WTC11 (cell line): Measurements from ENCODE around the gene SLC26A8. TPM values are rescaled to one million over a fixed set of nuclear protein-coding genes. Genes with fewer than 3 reads are reported as not detected.
"Not testable (repeated sequence)": the region's sequence is repeated elsewhere in the genome, so short reads cannot be mapped to it uniquely, and the experiment has no call there.

Source experiments
- ATAC-seq: fragments of 200-7000 bp; cut with Tn5 transposase; 2 replicates; pipeline ENCODE4 v1.10.0; 2021; ENCODE audit warnings: mild to moderate bottlenecking, moderate library complexity
- CTCF ChIA-PET: fragments of 300-600 bp; sonication (Branson Sonifier 250); formaldehyde crosslinking; loops from one replicate; lab custom pipeline; 2021; ENCODE audit warnings: antibody characterized with exemption; lab: Charles Lee
- POLR2A ChIA-PET: fragments of 350-600 bp; sonication (Branson Sonifier 250); formaldehyde crosslinking; loops from one replicate; lab custom pipeline; 2021; ENCODE audit warnings: antibody characterized with exemption; lab: Charles Lee
- DNase-seq: peaks from one replicate; pipeline ENCODE4 v3.0.0; 2021; ENCODE audit warnings: low spot score
- H3K27ac Mint-ChIP-seq: 2 replicates; pipeline ENCODE4 v1.8.0; 2021; ENCODE audit warnings: mixed read lengths
- H3K27me3 Mint-ChIP-seq: 2 replicates; pipeline ENCODE4 v1.8.0; 2021; ENCODE audit warnings: low read depth, mild to moderate bottlenecking, moderate library complexity, mixed read lengths
- H3K36me3 Mint-ChIP-seq: 2 replicates; pipeline ENCODE4 v1.8.0; 2021; ENCODE audit warnings: mixed read lengths
- H3K4me1 Mint-ChIP-seq: 2 replicates; pipeline ENCODE4 v1.8.0; 2022; ENCODE audit warnings: mixed read lengths
- H3K4me3 Mint-ChIP-seq: 2 replicates; pipeline ENCODE4 v1.8.0; 2021; ENCODE audit warnings: mild to moderate bottlenecking, moderate library complexity, mixed read lengths
- H3K9me3 Mint-ChIP-seq: 2 replicates; pipeline ENCODE4 v1.8.0; 2021; ENCODE audit warnings: mixed read lengths
- CREB1 ChIP-seq: sonication (generic); formaldehyde crosslinking; IDR thresholded peaks from 2 replicates; pipeline ENCODE4 v1.8.0; 2023; ENCODE audit warnings: mild to moderate bottlenecking, missing genetic modification reagents
- GABPB1 ChIP-seq: sonication (generic); formaldehyde crosslinking; IDR thresholded peaks from 2 replicates; pipeline ENCODE4 v1.8.1; 2023; ENCODE audit warnings: mild to moderate bottlenecking, missing genetic modification reagents
- HMGA2 ChIP-seq: fragments of 250-450 bp; sonication (Bioruptor Pico); IDR thresholded peaks from 2 replicates; pipeline ENCODE4 v1.4.0; 2021; ENCODE audit warnings: mild to moderate bottlenecking, moderate library complexity
- IRF2 ChIP-seq: sonication (generic); formaldehyde crosslinking; IDR thresholded peaks from 2 replicates; pipeline ENCODE4 v1.8.0; 2022; ENCODE audit warnings: low read depth, missing genetic modification reagents, borderline replicate concordance
- MLX ChIP-seq: sonication (generic); formaldehyde crosslinking; IDR thresholded peaks from 2 replicates; pipeline ENCODE4 v1.8.1; 2023; ENCODE audit warnings: mild to moderate bottlenecking, missing genetic modification reagents, moderate library complexity
- NFATC4 ChIP-seq: fragments of 250-450 bp; sonication (Bioruptor Pico); IDR thresholded peaks from 2 replicates; pipeline ENCODE4 v1.9.0; 2021; ENCODE audit warnings: mild to moderate bottlenecking
- OVOL2 ChIP-seq: fragments of 250-450 bp; sonication (Bioruptor Pico); IDR thresholded peaks from 2 replicates; pipeline ENCODE4 v1.9.0; 2021; ENCODE audit warnings: mild to moderate bottlenecking, borderline replicate concordance
- RELA ChIP-seq: sonication (generic); formaldehyde crosslinking; IDR thresholded peaks from 2 replicates; pipeline ENCODE4 v1.8.1; 2022; ENCODE audit warnings: missing genetic modification reagents, mild to moderate bottlenecking, borderline replicate concordance
- total RNA-seq: library from RNA; stranded (reverse); gene quantifications from 3 replicates; pipeline ENCODE4 v1.2.3, GENCODE V29; 2021
- TF ChIP-seq, protein P1 (sequence below): sonication (generic); formaldehyde crosslinking; IDR thresholded peaks from 2 replicates; pipeline ENCODE4 v1.8.1; 2022; ENCODE audit warnings: low read depth, missing genetic modification reagents, borderline replicate concordance
- TF ChIP-seq, protein P2 (sequence below): sonication (generic); formaldehyde crosslinking; IDR thresholded peaks from 2 replicates; pipeline ENCODE4 v1.8.1; 2023; ENCODE audit warnings: mild to moderate bottlenecking, missing genetic modification reagents

Gene SLC26A8
- total RNA-seq, 1 experiment from 2014 or later = 0.50 TPM

GRCh38 chr6:35980991-35981645 is 43.3 kb downstream of the SLC26A8 start:
- Mint-ChIP-seq H3K4me1 (peaks cover 10% of the 10 kb centered on the region), H3K36me3 (no peaks in the 10 kb centered on the region), H3K9me3 (no peaks in the 10 kb centered on the region), H3K27ac (no peak overlapping the region), H3K27me3 (no peaks in the 10 kb centered on the region; the same call in 1 of the 2 replicates), H3K4me3 (no peak overlapping the region)
- ChIA-PET CTCF (interaction anchor here (0.6 kb wide), 1 partner anchor 459 kb away, joined by 4 read pairs; no protein-coding TSS in a partner anchor), POLR2A (no interaction called here)
- no peak for DNase-seq
- no peak for ATAC-seq
- TF ChIP-seq MLX (CRISPR knock-in tag) (no peak), HMGA2 (CRISPR knock-in tag) (no peak), IRF2 (CRISPR knock-in tag) (no peak)
- TF ChIP-seq, protein P1, sequence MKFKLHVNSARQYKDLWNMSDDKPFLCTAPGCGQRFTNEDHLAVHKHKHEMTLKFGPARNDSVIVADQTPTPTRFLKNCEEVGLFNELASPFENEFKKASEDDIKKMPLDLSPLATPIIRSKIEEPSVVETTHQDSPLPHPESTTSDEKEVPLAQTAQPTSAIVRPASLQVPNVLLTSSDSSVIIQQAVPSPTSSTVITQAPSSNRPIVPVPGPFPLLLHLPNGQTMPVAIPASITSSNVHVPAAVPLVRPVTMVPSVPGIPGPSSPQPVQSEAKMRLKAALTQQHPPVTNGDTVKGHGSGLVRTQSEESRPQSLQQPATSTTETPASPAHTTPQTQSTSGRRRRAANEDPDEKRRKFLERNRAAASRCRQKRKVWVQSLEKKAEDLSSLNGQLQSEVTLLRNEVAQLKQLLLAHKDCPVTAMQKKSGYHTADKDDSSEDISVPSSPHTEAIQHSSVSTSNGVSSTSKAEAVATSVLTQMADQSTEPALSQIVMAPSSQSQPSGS = no peak

DNA sequence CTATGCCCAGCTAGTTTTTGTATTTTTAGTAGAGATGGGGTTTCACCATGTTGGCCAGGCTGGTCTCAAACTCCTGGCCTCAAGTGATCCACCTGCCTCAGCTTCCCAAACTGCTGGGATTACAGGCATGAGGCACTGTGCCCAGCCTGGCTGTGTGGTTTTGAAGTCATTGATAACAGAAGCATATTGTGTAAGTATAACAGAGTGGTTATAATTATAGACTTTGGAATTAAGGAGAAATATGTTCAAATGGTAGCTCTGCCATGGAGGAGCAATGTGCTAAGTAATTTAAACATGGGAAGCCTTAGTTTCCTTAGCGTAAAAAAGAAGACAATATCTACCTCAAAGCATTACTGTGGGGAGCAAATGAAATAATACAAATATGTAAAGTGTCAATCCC is 44.3 kb downstream of the SLC26A8 start:
- CTCF ChIA-PET = interaction anchor here (0.6 to 2.2 kb wide), 3 partner anchors 48 to 361 kb away, joined by 3 to 6 read pairs (median 5); partner anchors contain the start of gene MAPK14
- H3K36me3 Mint-ChIP-seq, H3K4me1 Mint-ChIP-seq, DNase-seq, H3K27me3 Mint-ChIP-seq, POLR2A ChIA-PET, H3K4me3 Mint-ChIP-seq, ATAC-seq, H3K9me3 Mint-ChIP-seq, H3K27ac Mint-ChIP-seq: not testable (repeated sequence)

DNA sequence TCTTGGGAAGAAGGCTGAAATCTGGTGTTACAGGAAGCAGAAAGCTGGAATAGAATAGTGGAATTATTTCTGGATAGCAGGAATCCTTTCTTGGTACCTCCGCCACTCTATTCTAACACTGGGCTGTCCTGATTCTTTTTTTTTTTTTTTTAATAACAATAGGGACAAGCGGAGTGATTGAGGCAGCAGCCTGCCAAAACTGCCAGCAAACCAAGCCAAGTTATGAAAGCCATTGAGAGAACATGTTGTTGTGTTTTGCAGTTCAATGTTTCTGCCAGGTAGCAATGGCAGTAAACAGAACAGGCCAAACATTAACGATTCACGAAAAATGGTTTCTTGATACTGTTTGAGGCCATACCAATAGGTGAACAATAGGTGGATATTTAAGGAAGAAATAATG is 47.1 kb downstream of the SLC26A8 start:
- ChIA-PET POLR2A (no interaction called here), CTCF (no interaction called here)
- Mint-ChIP-seq H3K27ac (no peak overlapping the region), H3K36me3 (no peaks in the 10 kb centered on the region), H3K4me1 (no peaks in the 10 kb centered on the region), H3K9me3 (no peaks in the 10 kb centered on the region), H3K4me3 (no peak overlapping the region), H3K27me3 (no peaks in the 10 kb centered on the region)
- ATAC-seq (no peak), DNase-seq (no peak)
- TF ChIP-seq CREB1 (no peak), NFATC4 (no peak), RELA (no peak), OVOL2 (no peak)

GRCh38 chr6:35973670-35974222 is 50.7 kb downstream of the SLC26A8 start:
- H3K4me1 Mint-ChIP-seq = no peaks in the 10 kb centered on the region
- TF ChIP-seq GABPB1 (CRISPR knock-in tag) = 0 out of 2 replicates have a peak, but pooled peaks have one; percentile 37
- TF ChIP-seq, protein P2, sequence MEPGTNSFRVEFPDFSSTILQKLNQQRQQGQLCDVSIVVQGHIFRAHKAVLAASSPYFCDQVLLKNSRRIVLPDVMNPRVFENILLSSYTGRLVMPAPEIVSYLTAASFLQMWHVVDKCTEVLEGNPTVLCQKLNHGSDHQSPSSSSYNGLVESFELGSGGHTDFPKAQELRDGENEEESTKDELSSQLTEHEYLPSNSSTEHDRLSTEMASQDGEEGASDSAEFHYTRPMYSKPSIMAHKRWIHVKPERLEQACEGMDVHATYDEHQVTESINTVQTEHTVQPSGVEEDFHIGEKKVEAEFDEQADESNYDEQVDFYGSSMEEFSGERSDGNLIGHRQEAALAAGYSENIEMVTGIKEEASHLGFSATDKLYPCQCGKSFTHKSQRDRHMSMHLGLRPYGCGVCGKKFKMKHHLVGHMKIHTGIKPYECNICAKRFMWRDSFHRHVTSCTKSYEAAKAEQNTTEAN (CRISPR knock-in tag) = no peak
- no peaks in the 10 kb centered on the region for H3K27me3 Mint-ChIP-seq
- no peaks in the 10 kb centered on the region for H3K9me3 Mint-ChIP-seq
- no peak overlapping the region for H3K4me3 Mint-ChIP-seq
- H3K27ac Mint-ChIP-seq = peak overlapping the region; percentile 32; the same call in 1 of the 2 replicates
- no peaks in the 10 kb centered on the region for H3K36me3 Mint-ChIP-seq
- CTCF ChIA-PET = interaction anchor here (1.1 to 1.2 kb wide), 2 partner anchors 121 to 367 kb away, joined by 4 to 6 read pairs; no protein-coding TSS in a partner anchor
- DNase-seq (no peak), ATAC-seq (no peak)
- POLR2A ChIA-PET = interaction anchor here (1.1 kb wide), 1 partner anchor 33 kb away, joined by 3 read pairs; no protein-coding TSS in a partner anchor
